GM12872 (cell line): ENCODE data around the gene BFSP2.

Source experiments
- CTCF ChIP-seq: IDR thresholded peaks from 3 replicates; pipeline ENCODE4 v1.5.1; 2011; ENCODE audit warnings: low read depth, mild to moderate bottlenecking, low read length, moderate library complexity; ENCODE audit not compliant: insufficient read depth

BFSP2 gene

GRCh38 chr3:133383175-133383574, 16.7 kb upstream of the BFSP2 start:
- no peak for TF ChIP-seq CTCF

DNA sequence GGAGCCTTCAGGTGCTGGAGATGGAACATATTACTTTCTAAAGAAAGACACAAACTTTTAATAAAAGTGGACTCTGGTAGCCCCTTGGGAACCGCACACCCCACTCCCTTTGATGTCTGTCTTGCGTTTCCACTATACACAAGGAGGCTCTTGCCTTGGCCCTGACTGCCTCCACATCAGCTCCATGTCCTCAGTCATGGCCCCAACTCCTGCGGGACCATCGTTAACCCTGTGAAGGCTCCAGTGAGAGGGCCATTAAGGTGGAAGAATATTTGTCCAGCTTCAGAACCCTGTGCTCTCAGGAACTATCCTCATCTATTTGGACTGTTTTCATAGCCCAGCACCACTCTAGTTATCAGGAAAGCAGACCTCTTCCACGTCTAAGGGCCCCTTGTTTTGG, 16.1 kb upstream of the BFSP2 start:
- no peak for TF ChIP-seq CTCF

GRCh38 chr3:133384331-133385027, 15.4 kb upstream of the BFSP2 start:
- TF ChIP-seq CTCF: peak; percentile 88

GRCh38 chr3:133386876-133387275, 13.0 kb upstream of the BFSP2 start:
- peak; percentile 25; the same call in 1 of the 3 replicates for TF ChIP-seq CTCF

- no peak for TF ChIP-seq CTCF
These were observed 12.5 kb upstream of the BFSP2 start for GRCh38 chr3:133387341-133387740.

DNA sequence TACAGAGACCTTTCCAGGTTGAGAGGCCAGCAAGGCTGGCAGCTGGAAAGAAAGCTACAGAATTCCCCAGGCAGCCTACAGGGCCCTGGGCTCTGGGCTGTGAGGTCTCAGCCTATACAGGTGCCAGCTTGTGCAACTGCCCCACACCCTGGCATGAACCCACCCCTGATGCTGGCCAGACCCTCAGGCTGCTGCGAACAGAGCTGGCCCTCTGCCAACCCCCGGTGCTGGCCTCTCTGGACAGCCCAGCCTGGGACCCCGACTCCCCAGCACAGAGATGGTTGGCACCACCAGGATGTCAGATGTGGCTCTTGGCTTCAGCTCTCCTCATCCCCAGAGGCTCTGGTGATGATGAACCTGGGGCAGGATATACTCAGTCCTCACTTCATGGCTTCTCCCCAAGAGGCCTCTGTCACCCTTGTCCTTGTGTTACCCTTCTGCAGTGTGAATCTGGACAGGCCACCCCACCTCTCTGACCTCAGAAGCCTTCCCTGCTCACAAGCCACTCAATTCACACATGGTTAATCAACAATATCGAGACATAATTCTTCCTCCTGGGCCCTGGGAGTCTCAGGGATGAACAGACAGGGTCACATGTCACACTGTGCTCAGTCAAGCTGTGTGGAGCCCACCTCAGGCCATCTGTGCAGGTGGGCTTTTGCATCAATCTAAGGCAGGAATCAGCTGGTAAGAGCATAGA, 11.0 kb upstream of the BFSP2 start:
- no peak for TF ChIP-seq CTCF

DNA sequence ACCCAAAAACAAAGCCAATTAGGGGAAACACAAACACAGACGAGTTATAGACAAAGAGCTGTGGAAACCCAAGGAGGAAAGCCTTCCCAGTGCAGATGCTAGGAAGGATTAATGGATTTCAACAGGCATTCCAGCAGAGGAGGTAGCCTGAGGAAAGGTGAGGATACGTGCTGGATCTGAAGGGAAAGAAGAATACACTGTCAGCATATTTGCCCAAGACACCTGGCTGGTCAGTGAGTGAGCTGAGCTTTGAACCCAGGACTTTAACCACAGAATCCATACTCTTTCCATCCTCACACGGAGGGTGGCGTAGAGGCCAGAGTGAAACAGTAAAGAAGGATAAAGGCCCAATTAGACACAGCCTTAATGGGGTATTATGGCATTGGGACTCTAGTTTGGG, 9.1 kb upstream of the BFSP2 start:
- no peak for TF ChIP-seq CTCF
